HTERT RPE-1 (cell line): ENCODE data around the gene SEPTIN10.

Experiments
- in situ Hi-C: fragments of 300-500 bp; cut with MboI; formaldehyde crosslinking; loops from 4 replicates; pipeline ENCODE4 v1.14.3; 2020; ENCODE audit warnings: low sequenced_read_pairs

Gene SEPTIN10

DNA sequence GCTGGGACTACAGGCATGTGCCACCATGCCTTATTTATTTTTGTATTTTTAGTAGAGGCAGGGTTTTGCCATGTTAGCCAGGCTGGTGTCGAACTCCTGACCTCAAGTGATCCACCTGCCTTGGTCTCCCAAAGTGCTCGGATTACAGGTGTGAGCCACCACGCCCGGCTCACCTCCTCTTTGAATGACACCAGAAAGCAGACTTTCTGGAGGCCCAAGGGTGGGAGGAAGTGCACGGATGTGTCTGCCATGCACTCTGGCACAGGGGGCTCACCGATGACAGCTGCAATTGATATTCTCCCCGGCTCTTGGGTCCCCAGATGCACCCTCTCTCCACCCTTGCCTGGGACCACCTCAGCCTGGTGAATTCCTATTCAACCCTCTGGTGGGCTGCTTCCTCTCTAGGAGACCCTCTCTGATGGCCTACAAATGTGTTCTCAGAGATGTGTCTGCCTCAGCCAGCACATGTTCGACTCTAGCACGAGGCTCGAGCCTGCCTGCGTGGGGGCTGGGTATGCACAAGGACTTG lies 87.3 kb downstream of the SEPTIN10 start:
- in situ Hi-C loops, result no loop called here

DNA sequence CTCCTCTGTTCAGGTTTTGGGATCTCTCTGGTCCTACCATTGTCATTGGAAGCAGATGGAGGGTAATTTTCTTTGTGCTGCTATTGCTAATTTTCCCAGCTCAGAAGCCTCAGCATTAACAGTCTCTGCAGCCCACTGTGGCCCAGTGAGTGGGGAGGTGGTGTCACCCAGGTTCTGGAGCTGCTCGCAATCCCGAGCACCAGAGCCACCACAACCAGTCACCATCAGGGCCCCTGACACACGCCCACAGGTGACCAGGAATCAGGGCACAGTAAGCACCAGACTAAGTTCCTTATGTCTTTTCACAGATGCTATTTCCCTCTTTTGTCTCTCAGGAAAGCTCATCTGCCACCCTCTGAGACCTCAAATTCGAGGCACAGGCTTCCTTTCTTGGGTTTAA lies 87.9 kb downstream of the SEPTIN10 start:
- in situ Hi-C loops, result no loop called here

DNA sequence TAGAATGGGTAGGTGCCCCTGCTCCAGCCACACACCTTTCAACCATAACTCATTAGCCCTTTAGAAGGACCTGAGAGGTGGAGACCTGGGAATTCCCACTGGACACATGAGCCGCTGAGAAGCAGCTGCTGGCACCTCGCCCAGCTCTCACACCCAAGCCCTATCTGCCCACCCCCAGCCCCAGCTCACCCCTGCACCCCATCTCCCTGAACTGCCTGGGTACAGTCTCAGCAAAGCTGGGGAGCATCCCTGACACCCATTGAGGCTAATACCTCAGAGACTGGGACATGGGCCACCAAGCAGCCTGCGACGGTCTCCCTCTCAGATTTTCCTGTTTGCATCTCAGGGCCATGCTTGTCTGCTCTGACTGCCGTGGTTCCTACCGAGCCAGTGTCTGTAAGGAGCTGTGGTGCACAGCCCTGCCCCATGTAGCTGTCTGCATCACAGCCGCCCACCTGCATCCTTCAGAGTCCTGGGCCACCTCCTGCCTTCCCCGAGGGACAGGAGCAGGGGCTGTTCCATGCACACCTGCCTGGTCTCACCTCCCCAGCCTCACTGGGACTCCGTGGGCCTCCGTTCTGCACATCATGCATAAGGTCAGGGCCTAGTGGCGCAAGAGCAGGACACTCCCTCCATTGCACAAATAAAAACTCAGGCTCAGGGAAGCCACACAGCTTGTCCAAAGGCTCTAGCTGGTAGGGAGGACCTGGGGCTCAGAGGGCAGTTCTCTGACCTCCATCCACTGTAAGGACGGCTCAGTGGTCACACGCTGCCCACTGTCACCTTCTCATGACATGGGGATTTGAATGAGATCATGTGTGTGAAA lies 90.0 kb downstream of the SEPTIN10 start:
- in situ Hi-C loops, result no loop called here

DNA sequence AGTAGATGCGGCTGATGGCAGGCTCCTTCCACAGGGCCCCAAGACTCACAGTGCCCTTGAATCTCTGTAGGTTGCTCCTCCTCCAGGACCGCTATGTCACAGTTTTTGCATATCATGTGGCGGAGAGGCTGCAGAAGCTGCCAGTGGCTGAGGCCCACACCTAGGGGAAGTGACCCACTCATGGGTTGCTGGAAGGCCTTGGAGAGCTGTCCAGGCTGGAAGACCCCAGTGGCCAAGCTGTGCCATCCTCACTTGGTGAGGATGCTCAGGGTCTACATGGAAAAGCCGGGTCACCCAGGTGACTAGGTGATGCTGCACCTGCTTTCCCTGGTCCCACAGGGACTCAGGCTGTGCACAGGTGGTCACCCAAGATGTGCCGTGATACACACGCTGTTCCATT lies 90.6 kb downstream of the SEPTIN10 start:
- in situ Hi-C loops, result no loop called here

DNA sequence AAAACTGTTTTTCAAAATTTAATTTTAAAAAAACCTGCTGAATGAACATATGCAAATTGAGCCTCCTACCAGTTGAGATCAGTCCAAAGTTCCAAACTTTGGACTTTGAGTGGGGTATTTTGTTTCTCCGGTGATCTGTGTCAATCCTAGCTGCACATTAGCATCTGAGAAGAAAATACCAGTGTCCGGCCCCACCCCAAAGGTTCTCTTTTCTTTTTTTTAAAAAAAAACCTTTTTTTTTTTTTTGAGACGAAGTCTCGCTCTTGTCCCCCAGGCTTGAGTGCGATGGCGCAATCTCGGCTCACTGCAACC lies 91.7 kb downstream of the SEPTIN10 start:
- in situ Hi-C loops, result no loop called here

DNA sequence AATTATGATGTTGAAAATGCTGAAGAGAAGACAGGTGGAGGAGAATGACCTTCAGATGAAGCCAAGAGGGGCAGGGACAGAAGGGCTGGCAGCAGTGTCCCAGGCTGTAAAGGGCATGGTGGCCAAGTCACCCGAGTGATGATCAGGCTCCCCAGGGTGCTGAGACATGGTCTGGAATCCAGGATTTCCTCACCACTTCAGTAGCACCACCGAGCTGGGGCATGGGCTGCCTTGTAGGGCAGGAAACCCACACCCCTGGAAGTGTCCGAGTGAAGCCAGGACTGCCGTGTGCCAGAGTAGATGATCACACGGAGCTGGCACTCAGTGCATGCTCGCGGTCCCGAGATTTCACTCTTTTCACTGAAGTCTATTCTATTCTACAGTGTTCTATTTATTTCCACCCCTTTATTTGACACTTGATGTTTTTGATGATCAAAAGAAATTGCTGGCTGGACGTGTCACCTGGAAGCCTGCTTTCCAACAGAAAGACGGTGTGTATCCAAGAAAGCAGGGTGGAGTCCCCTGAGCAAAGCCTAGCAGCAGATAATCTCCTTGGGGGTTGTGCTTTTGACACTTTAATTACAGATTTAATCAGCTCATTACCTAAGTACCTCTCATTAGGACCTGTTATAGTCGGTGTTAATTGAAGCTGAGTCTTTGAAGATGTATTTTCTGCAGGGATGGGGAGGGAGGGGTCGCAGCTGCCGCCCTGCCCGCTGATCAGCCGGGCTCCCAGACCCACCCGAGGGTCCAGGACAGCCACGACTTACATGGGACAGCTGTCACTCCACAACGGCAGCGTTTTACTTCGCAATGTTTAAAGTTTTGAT lies 92.3 kb downstream of the SEPTIN10 start:
- in situ Hi-C loops, result no loop called here

DNA sequence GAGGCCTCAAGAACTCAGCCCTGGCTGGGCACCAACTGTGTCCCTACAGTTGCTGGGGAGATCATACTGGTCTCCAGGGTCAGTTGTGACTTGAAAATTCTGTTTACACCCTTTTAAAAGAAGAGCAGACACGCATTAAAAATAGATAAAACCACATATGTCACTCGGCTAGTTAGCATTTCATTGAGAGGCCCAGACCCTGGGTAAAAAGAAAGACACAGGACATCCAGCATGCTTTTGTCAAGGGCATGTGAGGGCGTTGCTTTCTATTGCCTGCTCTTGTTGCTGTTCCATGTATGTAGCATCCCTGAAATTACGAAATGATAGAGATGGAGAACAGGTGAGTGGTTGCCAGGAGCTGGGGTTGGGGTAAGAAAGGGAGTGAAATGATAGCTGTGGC lies 94.3 kb downstream of the SEPTIN10 start:
- in situ Hi-C loops, result no loop called here

DNA sequence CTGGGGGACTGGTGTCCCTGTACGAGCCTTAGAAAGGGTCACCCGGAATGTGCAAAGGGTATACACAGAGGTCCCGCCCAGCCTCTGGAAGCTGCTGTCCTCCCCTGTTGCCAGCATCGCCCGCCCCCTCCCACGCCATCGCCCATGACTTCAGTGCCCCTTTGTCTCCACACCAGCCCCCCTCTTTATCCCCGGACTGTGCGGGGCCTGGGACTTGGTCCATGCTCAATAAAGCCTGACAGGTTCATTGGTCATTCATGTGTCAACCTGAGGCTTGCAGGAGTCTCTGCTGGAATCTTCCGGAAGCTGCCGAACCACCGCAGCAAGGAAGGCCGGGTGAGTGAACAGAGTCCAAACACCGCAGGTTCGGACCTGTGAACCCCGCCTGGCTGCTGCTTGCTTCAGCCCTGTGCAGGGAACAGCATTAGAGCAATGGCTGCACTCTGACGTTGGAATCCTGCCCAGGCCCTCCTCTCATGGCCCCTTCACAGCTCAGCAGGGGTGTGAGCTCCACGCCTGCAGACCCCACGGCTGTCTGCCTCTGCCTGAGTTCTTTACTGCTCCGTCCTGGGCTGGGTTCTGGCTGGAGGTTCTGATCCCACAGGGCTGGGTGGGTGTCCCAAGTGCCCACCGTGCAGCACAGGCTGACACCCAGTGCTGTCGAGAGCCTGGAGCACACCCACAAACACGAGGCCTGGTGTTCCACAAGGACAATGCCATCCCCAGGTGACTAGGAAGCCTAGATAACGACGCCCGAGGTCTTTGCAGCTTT lies 96.5 kb downstream of the SEPTIN10 start:
- in situ Hi-C loops, result no loop called here

DNA sequence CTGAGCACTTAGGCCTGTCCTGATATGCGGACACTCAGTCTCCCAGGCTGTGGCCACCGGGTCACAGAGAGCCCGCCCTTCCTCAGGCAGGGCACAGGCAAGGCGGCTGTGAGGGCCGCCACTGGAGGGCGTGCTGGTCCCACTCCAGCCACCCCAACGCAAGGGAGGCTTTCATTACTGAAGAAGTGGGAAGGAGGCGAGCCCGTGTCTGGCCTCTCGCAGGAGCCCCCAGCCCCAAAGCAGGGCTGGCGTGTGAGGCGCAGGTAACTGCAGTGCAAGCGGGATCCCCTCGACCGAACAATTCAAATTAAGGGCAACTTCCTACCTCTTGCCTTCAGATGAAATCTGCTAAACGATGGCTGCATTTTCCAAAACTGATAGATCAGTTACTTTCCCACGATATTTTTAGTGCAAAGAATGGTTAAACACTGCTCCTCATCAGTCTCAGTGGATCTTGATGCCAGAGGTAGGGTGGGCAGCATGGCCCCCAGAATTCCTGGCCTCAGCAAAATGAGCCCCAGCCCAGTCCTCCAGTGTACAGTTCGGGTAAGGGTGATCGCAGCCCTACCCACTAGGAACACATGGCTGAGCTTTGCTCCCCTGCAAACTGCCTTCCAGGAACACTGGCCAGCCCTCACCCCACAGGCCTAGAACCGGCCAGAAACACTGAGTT lies 97.2 kb downstream of the SEPTIN10 start:
- in situ Hi-C loops, result no loop called here

DNA sequence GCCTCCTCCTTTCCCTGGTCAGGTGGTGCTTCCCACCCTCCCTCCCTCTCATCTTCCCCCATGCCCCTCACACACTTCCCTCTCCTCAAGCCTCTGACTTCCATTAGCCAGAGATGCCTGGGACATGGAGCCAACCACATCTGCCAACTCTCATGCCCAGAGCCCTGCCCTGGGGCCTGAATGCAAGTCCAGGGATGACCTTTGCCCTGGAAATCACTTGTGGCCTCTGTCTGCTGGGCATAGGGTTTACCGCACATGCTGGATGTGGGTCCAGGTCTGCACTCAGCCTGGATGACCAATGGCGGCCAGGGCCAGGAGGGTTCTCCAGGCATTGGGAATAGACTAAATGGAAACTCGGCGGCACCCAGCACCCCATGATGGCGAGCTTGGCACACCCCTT lies 98.9 kb downstream of the SEPTIN10 start:
- in situ Hi-C loops, result no loop called here

DNA sequence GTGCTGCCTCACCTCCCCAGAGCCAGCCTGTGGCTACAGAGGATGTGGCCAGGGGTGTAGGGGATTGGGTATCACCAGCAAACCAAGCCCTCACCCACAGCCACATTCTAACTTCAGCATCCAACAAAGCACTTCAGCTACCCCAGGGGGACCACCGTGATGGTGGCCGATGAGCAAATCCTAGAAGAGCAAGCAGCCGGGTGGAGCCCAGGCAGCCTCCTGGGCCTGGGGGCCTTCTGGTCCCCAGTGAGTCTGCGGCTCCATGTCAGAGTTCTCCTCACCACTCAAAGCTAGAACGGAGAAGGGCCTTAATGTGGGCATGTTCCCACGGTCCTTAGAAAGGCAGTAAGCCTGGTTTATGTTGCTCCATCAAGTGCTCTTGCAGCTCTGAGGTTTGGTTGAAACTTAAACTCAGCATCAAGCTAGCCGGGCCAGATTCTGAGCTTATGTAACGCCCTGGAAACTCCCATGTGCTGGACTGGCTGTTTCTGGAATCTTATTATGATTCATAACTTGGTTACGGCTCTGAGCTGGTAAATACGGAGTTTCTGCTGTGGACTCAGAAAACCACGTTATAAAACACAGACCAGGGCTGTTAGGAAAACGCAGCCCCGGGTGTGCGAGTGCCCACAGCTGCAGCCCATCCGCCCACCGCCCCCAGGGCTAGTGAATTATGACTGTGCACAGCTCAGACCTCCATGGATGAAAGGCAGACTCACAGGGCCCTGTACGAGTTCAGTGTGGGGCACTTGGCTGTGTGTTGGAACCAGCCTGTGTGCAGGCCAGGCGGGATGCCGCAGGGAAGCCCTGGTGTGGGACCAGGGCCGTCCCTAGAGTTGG lies 99.8 kb downstream of the SEPTIN10 start:
- in situ Hi-C loops, result no loop called here

DNA sequence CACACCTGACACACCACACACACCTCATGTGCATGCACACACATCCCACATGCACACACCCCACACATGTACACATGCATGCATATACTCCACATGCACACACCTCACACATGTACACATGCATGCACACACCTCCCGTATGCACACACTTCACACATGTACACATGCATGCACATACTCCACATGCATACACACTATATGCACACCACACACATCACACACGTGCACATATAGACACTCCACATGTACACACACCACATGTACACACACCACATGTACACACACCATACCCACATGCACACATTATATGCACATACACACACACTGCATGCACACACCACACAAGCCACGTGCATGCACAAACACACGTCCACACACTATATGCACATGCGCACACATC lies 100.5 kb downstream of the SEPTIN10 start:
- in situ Hi-C loops, result no loop called here

DNA sequence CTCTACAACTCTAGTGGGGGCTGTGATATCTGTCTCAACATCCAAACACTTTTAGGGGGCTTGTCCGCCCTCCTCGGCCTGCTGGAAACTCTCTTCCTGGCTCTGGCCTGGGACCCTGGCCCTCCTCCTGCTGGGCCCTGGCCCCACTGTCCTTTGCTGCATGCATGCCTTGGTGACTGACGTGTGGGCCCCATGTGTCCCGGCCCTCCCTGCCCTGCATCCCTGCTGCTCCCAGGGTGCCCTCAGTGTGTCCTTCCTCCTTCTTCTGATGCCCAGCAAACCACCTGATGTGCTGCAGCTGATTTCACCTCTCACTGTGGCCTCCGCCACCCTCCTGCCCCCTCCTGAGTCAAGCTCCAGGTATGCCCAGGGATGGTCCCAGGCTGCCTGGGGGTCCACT lies 101.7 kb downstream of the SEPTIN10 start:
- in situ Hi-C loops, result no loop called here

DNA sequence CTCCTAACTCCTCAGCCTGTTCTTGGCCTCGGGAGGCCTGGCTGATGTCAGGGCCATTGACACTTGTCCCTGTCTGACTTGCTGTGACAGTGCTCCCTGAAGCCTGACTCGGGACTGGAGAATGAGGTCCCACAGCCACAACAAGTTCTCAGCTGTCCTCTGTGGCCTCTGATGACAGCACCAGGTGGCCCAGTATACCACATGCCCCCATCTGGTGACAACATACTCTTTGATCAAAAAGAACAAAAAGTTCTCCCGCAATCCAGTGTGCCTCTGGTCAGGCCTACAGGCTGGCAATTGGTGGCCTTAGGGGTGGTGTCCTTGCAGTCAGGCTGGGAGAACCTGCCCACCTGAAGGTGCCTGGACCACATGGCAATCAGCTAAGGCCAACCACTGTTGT lies 102.6 kb downstream of the SEPTIN10 start:
- in situ Hi-C loops, result no loop called here

DNA sequence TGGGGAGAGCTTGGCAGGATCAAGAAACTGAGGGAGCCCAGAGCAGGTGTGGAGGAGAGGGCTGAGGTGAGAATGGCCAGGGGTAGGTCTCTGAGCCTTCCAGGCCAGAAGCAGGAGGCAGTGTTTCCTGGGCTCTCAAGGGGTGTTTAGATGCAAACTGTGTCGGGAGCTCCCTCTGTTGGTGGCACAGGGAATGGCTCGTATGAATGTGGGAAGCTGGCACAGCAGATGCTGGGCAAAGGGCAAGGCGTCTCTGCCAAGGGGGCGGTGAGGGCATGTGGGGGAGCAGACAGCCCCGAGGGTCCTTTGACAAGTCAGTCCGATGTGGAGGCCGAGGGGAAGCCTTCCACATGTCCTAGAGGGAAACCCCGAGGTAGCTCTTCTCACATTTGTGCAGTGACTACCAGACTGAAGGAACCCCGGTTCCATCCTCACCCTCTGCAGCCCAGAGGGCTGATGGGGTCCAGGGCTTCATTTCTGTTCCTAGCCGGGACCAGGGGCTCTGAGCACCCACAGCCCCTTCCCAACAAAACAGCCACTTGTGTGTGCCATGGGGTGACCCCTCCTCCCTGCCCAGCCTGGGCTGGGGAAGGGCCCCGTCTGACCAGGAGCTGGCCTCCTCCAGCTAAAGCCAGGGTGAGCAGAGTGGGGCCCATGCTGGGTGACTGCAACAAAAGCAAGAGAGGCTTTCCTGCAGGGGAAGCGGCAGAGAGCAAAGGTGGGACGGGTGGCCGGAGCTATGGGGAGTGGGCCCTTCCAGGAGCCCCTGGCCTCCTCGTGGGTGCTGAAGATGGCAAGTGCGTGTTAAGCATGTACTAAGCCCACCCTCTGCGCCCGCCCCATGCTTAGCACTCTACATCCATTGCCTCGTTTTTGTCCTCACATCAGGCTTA lies 103.4 kb downstream of the SEPTIN10 start:
- in situ Hi-C loops, result no loop called here

DNA sequence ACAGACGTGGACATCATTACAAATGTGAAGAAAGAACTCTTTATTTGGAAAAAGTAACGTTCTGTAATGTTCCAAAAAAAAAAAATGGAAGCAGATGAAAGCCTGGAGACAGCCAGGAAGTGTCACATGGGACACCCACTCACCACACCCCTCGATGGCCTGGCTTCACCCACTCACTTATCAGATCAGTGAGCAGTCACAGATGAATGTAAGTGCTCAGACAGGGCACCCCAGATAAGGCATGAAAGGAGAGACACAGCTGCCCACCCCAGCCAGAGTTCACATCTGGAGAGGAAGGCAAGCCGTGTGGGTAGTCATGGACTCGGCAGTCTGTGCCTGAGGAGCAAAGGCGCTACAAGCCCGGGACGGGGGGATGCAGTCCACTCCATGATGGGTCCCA lies 105.2 kb downstream of the SEPTIN10 start:
- in situ Hi-C loops, result no loop called here

DNA sequence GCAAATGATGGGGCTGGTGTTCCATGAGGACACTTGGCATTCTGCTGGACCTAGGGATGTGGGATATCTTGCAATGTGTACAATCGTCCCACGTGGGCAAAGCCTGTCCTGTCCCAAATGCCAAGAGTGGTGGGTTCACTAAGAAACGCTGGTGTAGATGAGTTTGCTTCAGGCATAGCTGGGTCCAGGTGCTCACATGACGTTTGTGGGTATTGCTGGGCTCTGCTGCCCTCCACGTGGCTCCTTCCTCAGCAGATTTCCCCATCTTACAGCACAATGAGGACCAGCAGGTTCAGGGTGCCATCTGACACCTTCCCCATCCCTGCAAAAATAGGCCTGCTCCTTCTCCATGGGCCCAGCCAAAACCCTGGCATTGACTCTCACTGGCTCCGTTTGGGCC lies 105.9 kb downstream of the SEPTIN10 start:
- in situ Hi-C loops, result no loop called here

DNA sequence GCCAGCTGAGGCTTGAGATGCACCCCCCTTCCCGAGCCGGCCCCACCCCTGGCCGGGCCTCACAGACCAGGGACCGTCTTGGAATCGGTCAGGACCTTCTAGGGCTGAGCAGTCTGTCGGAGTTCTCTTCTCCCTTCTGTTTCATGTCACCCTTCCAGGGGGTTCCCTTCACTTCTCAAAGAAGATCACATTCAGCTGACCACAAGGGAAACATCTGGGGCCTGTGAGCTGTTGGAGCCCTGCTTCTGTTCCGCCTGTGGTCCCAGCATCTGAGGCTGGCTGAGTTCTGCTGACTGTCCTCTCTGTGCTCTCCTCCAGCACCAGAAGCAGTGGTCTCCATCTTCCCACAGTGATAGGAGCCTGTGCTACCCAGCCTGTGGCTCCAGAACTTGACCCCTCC lies 106.5 kb downstream of the SEPTIN10 start:
- in situ Hi-C loops, result no loop called here

DNA sequence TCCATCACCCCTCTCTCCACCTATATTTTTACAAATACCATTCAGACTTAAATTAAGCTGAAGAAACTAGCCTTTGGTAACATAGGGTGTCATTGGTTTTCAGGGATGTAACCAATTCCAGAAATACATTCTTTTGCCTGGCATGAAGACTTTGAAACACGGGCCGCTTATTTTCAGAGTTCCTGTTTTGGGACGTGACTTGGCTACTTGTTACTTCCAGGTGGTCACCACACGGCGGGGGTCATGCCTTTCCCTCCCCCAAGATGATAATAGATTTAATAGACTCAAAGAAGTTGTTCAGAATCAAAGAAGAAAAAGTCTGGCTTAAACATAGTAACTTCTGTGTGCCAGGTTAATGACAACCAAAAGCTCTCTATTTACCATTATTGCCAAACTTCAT lies 110.6 kb downstream of the SEPTIN10 start:
- in situ Hi-C loops, result no loop called here
